CD14-positive monocyte (primary cell): ENCODE results near the gene BPIFB4. TPM values are rescaled to one million over a fixed set of nuclear protein-coding genes. Genes with fewer than 3 reads are reported as not detected.
A peak's percentile ranks its signal among the peaks of the same experiment; 100 is the strongest.

Experiments used
- DNase-seq, 3 donors: peaks; one replicate each; pipeline ENCODE4 v3.0.0-alpha.2; 2011 to 2022
- H2AFZ ChIP-seq: 2 replicates; pipeline ENCODE4 v1.6.0; 2012; ENCODE audit warnings: mild to moderate bottlenecking, low read depth, low read length, inconsistent platforms; ENCODE audit not compliant: insufficient read depth, poor library complexity, severe bottlenecking
- H3K27ac ChIP-seq, 2 donors: 1 replicate in 1 of 2; 2 replicates in 1 of 2; pipeline ENCODE4 v1.5.1; 2012 to 2013; ENCODE audit warnings: low read length in 2 of 2, control low read depth in 1 of 2, inconsistent platforms in 1 of 2, low read depth in 1 of 2, mild to moderate bottlenecking in 1 of 2
- H3K27me3 ChIP-seq, 2 donors: one replicate each; pipeline versions ENCODE4 v1.6.0 to v1.6.1; 2011 to 2013; ENCODE audit warnings: low read length in 2 of 2; ENCODE audit not compliant: control insufficient read depth in 2 of 2, insufficient read depth in 2 of 2
- H3K36me3 ChIP-seq, 2 donors: replicated peaks in 1 of 2; 1 replicate in 1 of 2; 2 replicates in 1 of 2; pipeline versions ENCODE4 v1.5.1 to v1.6.1; 2012 to 2013; ENCODE audit warnings: low read length in 2 of 2, control low read depth in 1 of 2, inconsistent platforms in 1 of 2, mild to moderate bottlenecking in 1 of 2; ENCODE audit not compliant: insufficient read depth in 2 of 2, control insufficient read depth in 1 of 2
- H3K4me1 ChIP-seq, 2 donors: 1 replicate in 1 of 2; 2 replicates in 1 of 2; pipeline versions ENCODE4 v1.5.1 to v1.6.1; 2012 to 2013; ENCODE audit warnings: low read length in 2 of 2, control low read depth in 1 of 2, inconsistent platforms in 1 of 2, mild to moderate bottlenecking in 1 of 2, moderate library complexity in 1 of 2; ENCODE audit not compliant: insufficient read depth in 2 of 2, control insufficient read depth in 1 of 2
- H3K4me2 ChIP-seq: replicated peaks from 2 replicates; pipeline ENCODE3; 2012; ENCODE audit warnings: low read length, moderate library complexity, mild to moderate bottlenecking; ENCODE audit not compliant: poor library complexity, severe bottlenecking; ENCODE audit errors: extremely low read depth
- H3K4me3 ChIP-seq, 3 experiments: fragments of 200-600 bp in 1 of 3; sonication (generic) in 1 of 3; replicated peaks in 1 of 3; 1 replicate in 2 of 3; 2 replicates in 1 of 3; pipeline ENCODE4 v1.5.1; 2011 to 2013; ENCODE audit warnings: low read length in 3 of 3, mild to moderate bottlenecking in 3 of 3, control low read depth in 2 of 3, low read depth in 2 of 3, inconsistent platforms in 1 of 3, moderate library complexity in 1 of 3
- H3K79me2 ChIP-seq: 2 replicates; pipeline ENCODE4 v1.6.0; 2012; ENCODE audit warnings: mild to moderate bottlenecking, control low read depth, inconsistent platforms, low read length, moderate library complexity; ENCODE audit not compliant: insufficient read depth
- H3K9ac ChIP-seq: 2 replicates; pipeline ENCODE4 v1.6.0; 2017; ENCODE audit warnings: low read length, mild to moderate bottlenecking; ENCODE audit not compliant: insufficient read depth, poor library complexity, severe bottlenecking
- H3K9me3 ChIP-seq, 2 donors: replicated peaks in 1 of 2; 1 replicate in 1 of 2; 2 replicates in 1 of 2; pipeline versions ENCODE4 v1.5.1 to v1.6.1; 2012 to 2013; ENCODE audit warnings: low read length in 2 of 2, control low read depth in 1 of 2; ENCODE audit not compliant: control insufficient read depth in 1 of 2, insufficient read depth in 1 of 2
- H4K20me1 ChIP-seq: 2 replicates; pipeline ENCODE4 v1.6.0; 2012; ENCODE audit warnings: mild to moderate bottlenecking, low read length, control low read depth, moderate library complexity; ENCODE audit not compliant: insufficient read depth
- H3K27ac Mint-ChIP-seq, 7 donors: one replicate each; pipeline ENCODE4 v1.8.0; 2020; ENCODE audit warnings: mild to moderate bottlenecking in 7 of 7, mixed read lengths in 7 of 7, moderate library complexity in 6 of 7, inconsistent platforms in 2 of 7
- H3K27me3 Mint-ChIP-seq, 3 donors: one replicate each; pipeline ENCODE4 v1.8.0; 2021 to 2022; ENCODE audit warnings: low read depth in 3 of 3, mild to moderate bottlenecking in 3 of 3, mixed read lengths in 3 of 3, moderate library complexity in 3 of 3, inconsistent platforms in 1 of 3
- H3K36me3 Mint-ChIP-seq, 2 donors: one replicate each; pipeline ENCODE4 v1.8.0; 2020; ENCODE audit warnings: mixed read lengths in 2 of 2, inconsistent platforms in 1 of 2, mild to moderate bottlenecking in 1 of 2
- H3K4me1 Mint-ChIP-seq: one replicate; pipeline ENCODE4 v1.8.0; 2020; ENCODE audit warnings: mild to moderate bottlenecking, mixed read lengths
- H3K4me3 Mint-ChIP-seq, 2 donors: one replicate each; pipeline ENCODE4 v1.8.0; 2020; ENCODE audit warnings: mild to moderate bottlenecking in 2 of 2, mixed read lengths in 2 of 2, moderate library complexity in 1 of 2
- H3K9me3 Mint-ChIP-seq, 7 donors: one replicate each; pipeline ENCODE4 v1.8.0; 2020 to 2022; ENCODE audit warnings: mixed read lengths in 7 of 7, mild to moderate bottlenecking in 6 of 7, moderate library complexity in 6 of 7, inconsistent platforms in 2 of 7
- CTCF ChIP-seq: fragments of 200-600 bp; IDR thresholded peaks from one replicate; pipeline ENCODE4 v1.8.0; 2022; ENCODE audit warnings: antibody characterized with exemption, mild to moderate bottlenecking
- WGBS: methylation state at CpG from one replicate; pipeline ENCODE4 v1.1.5; 2013; ENCODE audit warnings: missing lambda C conversion rate; ENCODE audit not compliant: insufficient coverage; 5-methylcytosine and 5-hydroxymethylcytosine counted together
- intact Hi-C, 2 donors: fragments of 100-400 bp; cut with micrococcal nuclease; formaldehyde crosslinking; loops; one replicate each; pipeline versions ENCODE4 v1.15.0 to v1.15.1; 2023
- polyA plus RNA-seq, 3 donors: library from polyadenylated mRNA; depleted of rRNA in 1 of 3; unstranded in 2 of 3; stranded (reverse) in 1 of 3; fragments of 300-500 nt in 2 of 3; fragments of >200 nt in 1 of 3; fragmentation: Illumina TruSeq in 2 of 3; gene quantifications; 1 replicate in 2 of 3; 2 replicates in 1 of 3; pipeline ENCODE4 v1.2.3, GENCODE V29; 2012 to 2021

Gene BPIFB4
- polyA plus RNA-seq, 3 donors, result not detected

DNA sequence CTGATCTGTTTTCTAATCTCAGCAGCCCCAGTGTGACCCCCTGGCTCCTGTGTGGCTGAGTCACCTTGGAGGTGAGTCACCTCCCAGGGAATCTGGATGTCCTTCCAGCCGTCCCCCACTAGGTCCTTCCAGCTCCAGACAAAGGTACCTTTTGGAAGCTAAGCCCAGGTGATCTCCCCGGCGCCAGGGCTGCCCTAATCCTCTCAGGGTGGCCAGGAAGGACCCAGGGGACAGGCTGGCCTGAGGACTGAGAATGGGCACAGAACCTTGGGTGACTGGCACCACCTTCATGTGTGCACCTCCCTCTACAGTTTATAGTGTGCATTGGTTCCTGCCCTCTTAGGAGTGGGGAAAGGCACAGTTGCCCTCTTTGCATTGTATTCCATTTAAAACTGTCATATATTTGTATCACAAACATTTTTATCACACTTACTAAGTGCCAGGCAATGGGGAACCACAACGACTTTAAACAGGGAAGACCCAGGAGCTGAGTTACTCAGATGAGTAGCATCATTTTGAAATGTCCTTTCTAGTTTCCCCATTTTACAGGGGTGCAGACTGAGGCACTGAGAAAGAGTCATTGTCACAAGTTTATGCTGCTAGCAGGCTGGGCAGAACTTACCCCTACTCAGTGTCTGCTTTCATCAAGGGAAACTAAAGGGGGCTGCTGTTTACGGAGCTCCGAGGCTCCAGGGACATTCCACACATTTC, 2.6 kb upstream of the BPIFB4 start:
- H3K36me3 Mint-ChIP-seq, result no peaks in the 10 kb centered on the region
- no peak overlapping the region for H3K4me2 ChIP-seq
- WGBS, result 90% methylated on average over 3 of the region's 6 CpGs
- H4K20me1 ChIP-seq, result no peaks in the 10 kb centered on the region
- H3K27ac ChIP-seq, result no peak overlapping the region
- peaks cover 4% of the 10 kb centered on the region for H3K4me1 Mint-ChIP-seq
- H3K9me3 ChIP-seq, result no peaks in the 10 kb centered on the region
- no peaks in the 10 kb centered on the region for H3K9me3 Mint-ChIP-seq
- H3K27ac Mint-ChIP-seq, result no peak overlapping the region
- no peak overlapping the region for H3K4me3 ChIP-seq
- no peak overlapping the region for H3K9ac ChIP-seq
- no peaks in the 10 kb centered on the region for H3K79me2 ChIP-seq
- no peak overlapping the region for H3K4me3 Mint-ChIP-seq
- no peaks in the 10 kb centered on the region for H3K36me3 ChIP-seq
- H3K27me3 Mint-ChIP-seq, result peaks cover 0 to 2% (median 1%) of the 10 kb centered on the region in 3 donors
- H2AFZ ChIP-seq, result no peak overlapping the region
- intact Hi-C loops, result no loop called here
- no peak for TF ChIP-seq CTCF
- no peaks in the 10 kb centered on the region for H3K4me1 ChIP-seq
- no peaks in the 10 kb centered on the region for H3K27me3 ChIP-seq
- DNase-seq, result no peak

- Histone ChIP-seq H4K20me1 (no peaks in the 10 kb centered on the region), H3K79me2 (no peaks in the 10 kb centered on the region), H3K9ac (no peak overlapping the region), H3K36me3 (no peaks in the 10 kb centered on the region), H3K27ac (no peak overlapping the region), H3K4me2 (no peak overlapping the region), H3K27me3 (no peaks in the 10 kb centered on the region), H3K4me3 (no peak overlapping the region), H2AFZ (no peak overlapping the region), H3K9me3 (no peaks in the 10 kb centered on the region), H3K4me1 (no peaks in the 10 kb centered on the region)
- Mint-ChIP-seq H3K27ac (no peak overlapping the region), H3K4me1 (peaks cover 4% of the 10 kb centered on the region), H3K36me3 (no peaks in the 10 kb centered on the region), H3K27me3 (peaks cover 0 to 2% (median 0%) of the 10 kb centered on the region in 3 donors), H3K4me3 (no peak overlapping the region), H3K9me3 (no peaks in the 10 kb centered on the region)
- intact Hi-C loops, result no loop called here
- no peak for TF ChIP-seq CTCF
- 23% methylated on average over 5 of the region's 7 CpGs for WGBS
- DNase-seq, result peak in 2 of 3 donors; percentile 23 to 32
These were observed 2.1 kb downstream of the BPIFB4 start for GRCh38 chr20:33081411-33082154.
